SK-N-SH treated with all-trans-retinoic acid at 6 μM for 48 hours (cell line): ENCODE data around the gene SUGCT.

ENCODE experiments used
- ATAC-seq: fragments of 200-7000 bp; cut with Tn5 transposase; 3 replicates; pipeline ENCODE4 v1.9.1; 2020; ENCODE audit warnings: mild to moderate bottlenecking, moderate library complexity
- ARNTL ChIP-seq: fragments of 450-650 bp; formaldehyde crosslinking; IDR thresholded peaks from 2 replicates; pipeline ENCODE4 v1.5.0; 2020; ENCODE audit warnings: low read depth, mild to moderate bottlenecking, moderate library complexity, borderline replicate concordance
- BACH2 ChIP-seq: fragments of 250-450 bp; sonication (Bioruptor Pico); IDR thresholded peaks from 2 replicates; pipeline ENCODE4 v1.9.0; 2021; ENCODE audit warnings: mild to moderate bottlenecking, borderline replicate concordance
- CREB5 ChIP-seq: fragments of 250-450 bp; sonication (Bioruptor Pico); IDR thresholded peaks from 2 replicates; pipeline ENCODE4 v1.5.1; 2020; ENCODE audit warnings: low read depth, mild to moderate bottlenecking, moderate library complexity
- CSDC2 ChIP-seq: fragments of 250-450 bp; sonication (Bioruptor Pico); IDR thresholded peaks from 2 replicates; pipeline ENCODE4 v1.5.0; 2020; ENCODE audit warnings: mild to moderate bottlenecking, moderate library complexity
- ESRRG ChIP-seq: fragments of 250-450 bp; sonication (Bioruptor Pico); IDR thresholded peaks from 2 replicates; pipeline ENCODE4 v1.6.1; 2021; ENCODE audit warnings: mild to moderate bottlenecking
- ISL1 ChIP-seq: fragments of 250-450 bp; sonication (Bioruptor Pico); IDR thresholded peaks from 2 replicates; pipeline ENCODE4 v2.1.2; 2022; ENCODE audit warnings: mild to moderate bottlenecking, moderate library complexity
- OSR1 ChIP-seq: fragments of 250-450 bp; sonication (Bioruptor Pico); IDR thresholded peaks from 2 replicates; pipeline ENCODE4 v1.8.0; 2022; ENCODE audit warnings: moderate library complexity, mild to moderate bottlenecking, inconsistent platforms
- PATZ1 ChIP-seq: fragments of 250-450 bp; sonication (Bioruptor Pico); IDR thresholded peaks from 2 replicates; pipeline ENCODE4 v1.8.0; 2020; ENCODE audit warnings: mild to moderate bottlenecking, moderate library complexity, borderline replicate concordance
- POU6F1 ChIP-seq: fragments of 250-450 bp; sonication (Bioruptor Pico); IDR thresholded peaks from 2 replicates; pipeline ENCODE4 v1.8.0; 2021; ENCODE audit warnings: low read depth, mild to moderate bottlenecking, moderate library complexity, borderline replicate concordance
- PPARA ChIP-seq: fragments of 250-450 bp; sonication (Bioruptor Pico); IDR thresholded peaks from 2 replicates; pipeline ENCODE4 v1.5.0; 2020; ENCODE audit warnings: mild to moderate bottlenecking, borderline replicate concordance
- RARB ChIP-seq: fragments of 250-450 bp; sonication (Bioruptor Pico); IDR thresholded peaks from 2 replicates; pipeline ENCODE4 v1.8.0; 2021; ENCODE audit warnings: mild to moderate bottlenecking, moderate library complexity
- SNAI2 ChIP-seq: fragments of 250-450 bp; sonication (Bioruptor Pico); IDR thresholded peaks from 2 replicates; pipeline ENCODE4 v1.5.0; 2020; ENCODE audit warnings: mild to moderate bottlenecking, moderate library complexity
- TCF4 ChIP-seq: fragments of 250-450 bp; sonication (Bioruptor Pico); IDR thresholded peaks from 2 replicates; pipeline ENCODE4 v1.8.0; 2021; ENCODE audit warnings: mild to moderate bottlenecking, moderate library complexity, borderline replicate concordance
- TOX ChIP-seq: fragments of 250-450 bp; sonication (Bioruptor Pico); IDR thresholded peaks from 2 replicates; pipeline ENCODE4 v1.8.0; 2021; ENCODE audit warnings: mild to moderate bottlenecking, moderate library complexity, borderline replicate concordance
- TSHZ2 ChIP-seq: fragments of 250-450 bp; sonication (Bioruptor Pico); IDR thresholded peaks from 2 replicates; pipeline ENCODE4 v1.5.0; 2020; ENCODE audit warnings: mild to moderate bottlenecking, moderate library complexity
- ZFP3 ChIP-seq: fragments of 250-450 bp; sonication (Bioruptor Pico); IDR thresholded peaks from 2 replicates; pipeline ENCODE4 v1.5.0; 2020; ENCODE audit warnings: mild to moderate bottlenecking, moderate library complexity
- ZNF70 ChIP-seq: fragments of 450-650 bp; formaldehyde crosslinking; IDR thresholded peaks from 2 replicates; pipeline ENCODE4 v1.5.0; 2020; ENCODE audit warnings: mild to moderate bottlenecking, moderate library complexity
- ZNF8 ChIP-seq: fragments of 450-650 bp; formaldehyde crosslinking; IDR thresholded peaks from 2 replicates; pipeline ENCODE4 v1.5.0; 2020; ENCODE audit warnings: mild to moderate bottlenecking, moderate library complexity

Gene SUGCT

GRCh38 chr7:40569326-40569725 lies 434.5 kb downstream of the SUGCT start:
- ATAC-seq: no peak
- TF ChIP-seq ZNF8 (no peak), POU6F1 (CRISPR knock-in tag) (no peak), PPARA (no peak), ZFP3 (no peak), PATZ1 (CRISPR knock-in tag) (no peak), CSDC2 (CRISPR knock-in tag) (no peak), ISL1 (CRISPR knock-in tag) (no peak), CREB5 (CRISPR knock-in tag) (no peak), ESRRG (CRISPR knock-in tag) (no peak), TOX (CRISPR knock-in tag) (no peak), SNAI2 (CRISPR knock-in tag) (no peak), RARB (CRISPR knock-in tag) (no peak), TSHZ2 (CRISPR knock-in tag) (no peak), BACH2 (CRISPR knock-in tag) (no peak), TCF4 (no peak), ARNTL (CRISPR knock-in tag) (no peak), OSR1 (CRISPR knock-in tag) (no peak)

- ATAC-seq: peak; percentile 42
- TF ChIP-seq PATZ1 (CRISPR knock-in tag) (no peak), ZNF8 (no peak), RARB (CRISPR knock-in tag) (no peak), ZNF70 (CRISPR knock-in tag) (no peak)
Measured at GRCh38 chr7:40570223-40570622, 435.4 kb downstream of the SUGCT start.

- peak; percentile 86 for ATAC-seq
- TF ChIP-seq OSR1 (CRISPR knock-in tag): 0 out of 2 replicates have a peak, but pooled peaks have one; percentile 46
- no peak for TF ChIP-seq TCF4
- TF ChIP-seq, all 23 proteins: peak for 1
Measured at GRCh38 chr7:40571796-40572195, 437.0 kb downstream of the SUGCT start.

- peak; percentile 25 for ATAC-seq
- TF ChIP-seq PPARA: no peak
- no peak for TF ChIP-seq ESRRG (CRISPR knock-in tag)
- TF ChIP-seq ZFP3: no peak
- TF ChIP-seq, all 23 proteins: peak for 0
Measured at GRCh38 chr7:40572810-40573465, 438.1 kb downstream of the SUGCT start.
